ENCODE measurements around the gene PNLIPRP3.
"Not testable (repeated sequence)": the region's sequence is repeated elsewhere in the genome, so short reads cannot be mapped to it uniquely, and the experiment has no call there.

The PNLIPRP3 gene

DNA sequence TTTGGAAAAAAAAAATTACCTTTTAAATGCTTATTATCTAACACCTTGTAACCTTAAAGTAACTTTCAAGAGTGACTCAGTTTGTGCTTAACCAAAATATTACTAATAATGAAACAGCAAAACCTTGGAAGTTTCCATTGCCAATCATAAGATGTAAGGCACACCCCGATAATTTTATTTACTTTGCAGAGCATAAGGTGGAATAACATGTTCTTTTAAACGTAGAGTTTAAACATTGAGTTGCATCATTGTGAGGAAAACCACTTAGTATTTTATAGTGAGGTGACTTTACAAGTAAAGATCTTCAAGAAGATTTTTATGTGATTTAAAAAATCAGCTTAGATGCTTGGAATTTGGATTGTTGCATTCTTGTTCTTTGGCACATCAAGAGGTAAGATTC, at the start of gene PNLIPRP3:
TSS of gene PNLIPRP3 (plus strand) at position 177 of the 400 bp plus-strand sequence. CDS start at position 343, 166 bp downstream.
- no peak for DNase-seq

DNA sequence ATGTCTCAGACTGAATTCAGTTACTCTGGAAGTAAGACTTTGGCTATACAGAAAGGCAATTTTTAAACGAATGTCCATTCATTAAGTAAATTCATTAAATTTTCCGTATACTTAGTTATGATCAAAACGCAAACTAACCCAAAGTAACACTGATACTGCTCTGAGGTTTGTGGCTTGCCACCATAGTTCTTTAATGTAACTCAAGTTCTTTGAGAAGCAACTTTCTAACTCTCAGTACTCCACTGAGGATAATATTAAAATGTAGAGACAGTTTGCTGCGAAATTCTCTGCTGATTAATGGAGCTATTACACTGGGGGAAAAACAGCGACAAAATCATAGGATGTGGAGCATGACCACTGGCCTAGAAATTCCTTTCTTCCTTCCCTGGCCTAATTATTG, 45.4 kb upstream of the PNLIPRP3 start:
- no peak for DNase-seq

DNA sequence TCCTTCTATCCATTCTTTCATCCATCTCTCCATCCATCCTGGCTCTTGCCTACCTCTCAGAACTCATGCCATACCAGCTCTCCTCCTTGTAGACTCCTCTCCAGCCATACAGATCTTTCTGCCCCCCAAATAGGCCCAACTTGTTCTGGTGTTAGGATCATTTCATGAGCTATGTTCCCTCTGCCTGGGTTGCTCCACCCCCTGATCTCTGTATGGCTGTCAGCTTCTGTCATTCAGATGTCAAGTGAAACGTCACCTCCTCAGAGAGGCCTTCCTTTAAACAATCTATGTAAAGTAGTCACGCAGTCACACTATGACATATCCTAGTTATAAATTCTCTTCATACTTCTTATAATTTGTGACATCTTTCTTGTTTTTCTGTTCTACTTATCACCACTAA, 42.3 kb upstream of the PNLIPRP3 start:
- DNase-seq: no peak

DNA sequence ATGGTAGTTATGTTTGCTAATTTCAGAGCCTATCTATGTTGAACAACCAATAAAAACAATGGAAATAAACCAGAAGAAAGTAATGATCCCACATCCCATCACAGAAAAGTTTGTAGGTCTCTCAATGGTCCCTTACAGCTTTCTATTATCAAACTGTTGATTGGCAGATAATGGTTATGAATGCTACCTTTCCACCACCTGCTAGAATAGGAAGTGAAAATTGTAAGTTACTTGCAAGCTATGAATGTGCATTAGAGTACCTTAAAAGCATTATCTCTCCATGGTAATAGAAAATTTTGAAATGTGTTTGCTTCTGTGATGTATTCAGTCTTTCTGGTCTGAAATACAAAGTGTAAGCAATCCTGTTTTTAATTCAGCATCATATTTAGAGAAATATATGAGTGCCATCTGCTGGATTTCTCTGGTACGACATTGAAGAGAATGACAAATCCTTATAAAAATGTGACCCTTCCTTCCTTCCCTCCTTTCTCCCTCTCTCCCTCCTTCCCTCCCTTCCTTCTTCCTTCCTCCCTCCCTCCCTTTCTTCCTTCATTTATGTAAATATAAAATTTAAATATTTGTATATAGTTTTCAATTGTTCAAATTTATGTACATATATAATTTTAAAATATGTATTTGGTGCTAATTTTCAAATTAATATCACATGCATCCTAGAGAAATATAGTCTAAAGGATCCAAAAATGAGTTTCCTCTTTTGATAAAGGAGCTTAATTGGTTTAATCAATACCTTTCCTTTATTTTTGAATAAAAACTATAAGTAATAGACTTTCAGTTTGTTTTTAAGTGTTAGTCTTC, 41.4 kb upstream of the PNLIPRP3 start:
- DNase-seq: no peak

DNA sequence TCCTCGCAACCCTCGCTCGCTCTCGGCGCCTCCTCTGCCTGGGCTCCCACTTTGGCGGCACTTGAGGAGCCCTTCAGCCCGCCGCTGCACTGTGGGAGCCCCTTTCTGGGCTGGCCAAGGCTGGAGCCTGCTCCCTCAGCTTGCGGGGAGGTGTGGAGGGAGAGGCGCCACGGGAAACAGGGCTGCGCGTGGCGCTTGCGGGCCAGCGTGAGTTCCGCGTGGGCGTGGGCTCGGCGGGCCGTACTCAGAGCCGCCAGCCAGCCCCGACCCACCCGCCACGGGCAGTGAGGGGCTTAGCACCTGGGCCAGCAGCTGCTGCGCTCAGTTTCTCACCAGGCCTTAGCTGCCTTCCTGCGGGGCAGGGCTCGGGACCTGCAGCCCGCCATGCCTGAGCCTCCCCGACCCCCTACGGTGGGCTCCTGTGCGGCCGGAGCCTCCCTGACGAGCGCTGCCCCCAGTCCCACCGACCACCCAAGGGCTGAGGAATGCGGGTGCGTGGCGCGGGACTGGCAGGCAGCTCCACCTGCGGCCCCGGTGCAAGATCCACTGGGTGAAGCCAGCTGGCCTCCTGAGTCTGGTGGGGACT, 34.3 kb upstream of the PNLIPRP3 start:
- not testable (repeated sequence) for DNase-seq

DNA sequence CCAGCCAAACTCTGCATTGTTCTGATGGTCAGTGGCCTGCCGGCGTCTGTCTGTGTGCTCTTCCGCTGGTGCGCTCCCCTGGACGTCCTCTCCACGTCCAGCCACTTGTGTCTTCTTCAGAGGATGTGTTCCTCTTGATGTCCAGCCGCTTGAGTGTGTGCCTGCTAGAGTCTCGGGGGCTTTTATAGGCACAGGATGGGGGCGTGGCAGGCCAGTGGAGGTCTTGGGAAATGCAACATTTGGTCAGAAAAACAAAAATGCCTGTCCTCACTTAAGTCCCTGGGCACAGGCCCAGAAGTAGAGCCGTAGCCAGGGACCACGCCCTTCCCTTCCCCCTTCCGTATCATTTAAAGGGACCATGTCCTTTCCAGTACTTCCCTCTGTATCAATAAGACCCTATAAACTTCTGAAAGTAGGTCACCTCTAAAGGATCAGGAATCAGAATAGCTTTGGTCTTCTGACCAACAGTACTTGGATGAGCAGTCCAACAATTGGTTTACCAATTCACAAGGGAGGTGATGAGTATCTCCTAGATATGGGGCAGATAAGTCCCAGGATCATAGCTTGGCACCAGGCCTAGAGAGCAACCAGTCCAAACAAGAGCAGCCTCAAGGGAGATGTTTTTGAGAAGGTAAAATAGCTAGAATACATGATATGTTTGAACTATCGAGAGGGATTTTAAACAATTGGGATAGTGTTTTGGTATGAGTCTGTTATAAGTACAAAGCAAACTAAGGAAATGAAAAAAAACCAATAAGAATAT, 32.2 kb upstream of the PNLIPRP3 start:
- DNase-seq: no peak

DNA sequence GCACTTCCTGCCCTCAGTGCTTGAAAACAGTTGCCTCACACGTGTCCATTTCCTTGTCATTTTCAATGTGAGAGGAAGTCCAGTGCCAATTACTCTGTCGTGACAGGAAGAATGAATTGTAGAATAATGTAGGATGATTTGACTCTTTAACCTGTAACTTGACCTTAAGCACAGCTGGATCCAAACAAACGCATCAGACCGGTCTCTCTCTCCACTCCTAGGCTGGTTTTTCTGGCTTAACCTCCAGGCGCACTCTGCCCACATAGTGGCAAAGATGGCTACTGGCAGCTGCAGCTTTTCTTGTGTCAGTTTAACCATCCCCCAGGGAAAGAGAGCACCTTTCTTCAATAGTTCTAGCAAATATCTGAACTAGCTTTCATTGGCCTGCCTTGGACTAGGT, 29.4 kb upstream of the PNLIPRP3 start:
- no peak for DNase-seq

DNA sequence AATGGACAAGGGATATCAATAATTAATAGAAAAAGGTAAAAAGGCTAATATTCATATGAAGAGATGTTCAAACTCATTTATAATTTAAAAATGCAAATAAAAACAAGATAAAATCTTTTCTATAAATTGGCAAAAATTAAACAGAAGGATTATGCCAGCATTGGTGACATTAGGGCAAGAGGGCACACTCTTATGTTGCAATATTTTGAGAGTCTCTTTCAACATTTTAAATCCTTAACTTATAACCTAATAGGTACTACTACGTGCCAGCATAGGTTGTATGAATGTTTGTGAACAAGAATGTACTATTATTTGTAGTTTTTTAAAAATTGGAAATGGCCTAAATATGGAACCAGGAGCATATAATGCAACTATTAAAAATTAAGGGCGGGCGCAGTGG, 24.8 kb upstream of the PNLIPRP3 start:
- no peak for DNase-seq

DNA sequence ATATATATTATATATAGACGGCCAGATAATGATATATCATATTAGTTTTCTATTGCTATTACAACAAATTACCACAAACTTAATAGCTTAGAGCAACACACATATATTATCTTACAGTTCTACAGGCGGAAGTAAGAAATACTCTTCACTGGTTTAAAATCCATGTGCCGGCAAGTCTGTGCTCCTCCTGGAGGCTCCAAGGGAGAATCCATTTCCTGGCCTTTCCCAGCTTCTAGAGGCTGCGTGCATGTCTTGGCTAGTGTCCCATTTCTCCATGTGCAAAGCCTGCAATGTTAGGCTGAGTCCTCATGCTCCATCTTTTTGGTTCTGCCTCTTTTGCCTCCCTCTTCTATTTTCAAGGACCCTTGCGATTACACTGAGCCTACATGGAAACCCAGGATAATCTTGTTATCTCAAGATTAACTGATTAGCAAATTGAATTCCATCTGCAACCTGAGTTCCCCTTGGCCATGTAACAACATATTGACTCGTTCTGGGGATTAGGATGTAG, 23.9 kb upstream of the PNLIPRP3 start:
- DNase-seq: no peak

DNA sequence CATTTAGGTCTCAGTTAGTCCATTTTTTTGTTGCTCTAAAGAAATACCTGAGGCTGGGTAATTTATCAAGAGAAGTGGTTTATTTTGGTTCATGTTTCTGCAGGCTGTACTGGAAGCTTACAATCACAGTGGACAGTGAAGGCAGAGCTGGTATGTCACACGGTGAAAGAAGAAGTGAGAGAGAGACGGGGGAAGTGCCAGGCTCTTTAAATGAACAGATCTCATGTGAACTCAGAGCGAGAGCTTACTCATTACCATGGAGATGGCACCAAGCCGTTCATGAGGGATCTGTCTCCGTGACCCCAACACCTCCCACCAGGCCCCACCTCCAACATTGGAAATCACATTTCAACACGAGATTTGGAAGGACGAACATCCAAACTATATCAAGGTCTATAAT, 18.9 kb upstream of the PNLIPRP3 start:
- no peak for DNase-seq

DNA sequence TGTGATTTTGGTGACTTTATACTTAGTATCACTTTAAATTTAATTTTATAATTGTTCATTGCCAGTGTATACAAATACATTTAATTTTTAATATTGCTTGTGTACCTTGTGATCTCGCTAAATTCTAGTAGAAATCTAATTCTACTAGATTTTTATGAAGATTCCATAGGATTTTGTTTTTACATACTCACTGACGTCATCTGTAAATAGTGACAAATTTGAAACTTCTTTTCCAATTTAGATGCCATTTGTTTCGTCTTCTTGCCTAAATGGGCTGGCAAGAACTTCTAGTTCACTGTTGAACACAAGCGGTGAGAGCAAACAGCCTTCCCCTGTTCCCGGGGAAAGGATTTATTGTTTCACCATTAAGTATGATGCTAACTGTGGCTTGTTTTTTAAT, 17.3 kb upstream of the PNLIPRP3 start:
- DNase-seq: no peak

DNA sequence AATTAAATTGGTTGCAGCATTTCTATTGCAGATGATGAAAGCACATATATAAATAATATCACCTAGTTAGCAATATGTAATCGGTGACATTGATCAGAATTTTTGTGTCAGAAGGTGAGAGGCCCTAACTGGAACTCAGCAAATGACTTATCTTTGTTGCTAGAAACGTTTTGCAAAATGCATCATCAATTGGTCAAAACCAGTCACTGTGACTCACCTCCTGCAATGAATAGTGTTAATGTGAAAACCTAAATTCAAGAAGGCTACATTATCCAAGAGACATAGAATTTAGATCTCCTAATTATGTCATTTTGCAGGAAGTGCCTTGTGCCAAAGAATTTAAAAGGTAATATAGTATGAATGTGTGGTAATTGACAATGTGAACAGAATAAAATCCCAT, 9.8 kb upstream of the PNLIPRP3 start:
- no peak for DNase-seq

DNA sequence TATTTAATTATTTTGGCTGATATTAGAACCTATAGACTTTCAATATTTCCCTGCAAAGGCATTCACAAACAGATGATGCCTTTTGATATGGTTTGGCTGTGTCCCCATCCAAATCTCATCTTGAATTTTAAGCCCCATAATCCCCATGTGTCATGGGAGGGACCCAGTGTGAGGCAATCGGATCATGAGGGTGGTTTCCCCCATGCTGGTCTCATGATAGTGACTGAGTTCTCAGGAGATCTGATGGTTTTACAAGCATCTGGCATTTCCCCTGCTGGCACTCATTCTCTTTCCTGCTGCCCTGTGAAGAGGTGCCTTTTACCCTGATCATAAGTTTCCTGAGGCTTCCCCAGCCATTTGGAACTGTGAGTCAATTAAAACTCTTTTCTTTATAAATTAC, 9.3 kb upstream of the PNLIPRP3 start:
- DNase-seq: no peak

DNA sequence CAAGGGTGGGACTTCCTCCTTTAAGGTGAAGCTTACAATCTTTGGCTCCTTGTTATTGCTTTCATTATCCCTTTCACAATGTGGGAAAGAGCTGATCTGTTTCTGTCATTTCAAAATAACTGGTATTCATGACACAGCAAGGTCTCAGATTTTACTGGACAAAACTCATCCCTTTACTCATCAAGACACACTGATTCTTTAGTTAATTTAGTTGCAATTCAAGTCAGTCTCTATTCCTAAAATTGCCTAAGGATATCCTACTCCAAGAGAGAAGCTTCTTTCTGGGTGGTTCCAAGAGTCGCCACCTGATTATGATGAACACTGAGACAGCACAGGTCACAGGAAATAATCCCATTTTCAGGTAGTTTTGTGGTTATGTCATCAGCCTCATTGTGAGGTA, 5.8 kb upstream of the PNLIPRP3 start:
- no peak for DNase-seq

DNA sequence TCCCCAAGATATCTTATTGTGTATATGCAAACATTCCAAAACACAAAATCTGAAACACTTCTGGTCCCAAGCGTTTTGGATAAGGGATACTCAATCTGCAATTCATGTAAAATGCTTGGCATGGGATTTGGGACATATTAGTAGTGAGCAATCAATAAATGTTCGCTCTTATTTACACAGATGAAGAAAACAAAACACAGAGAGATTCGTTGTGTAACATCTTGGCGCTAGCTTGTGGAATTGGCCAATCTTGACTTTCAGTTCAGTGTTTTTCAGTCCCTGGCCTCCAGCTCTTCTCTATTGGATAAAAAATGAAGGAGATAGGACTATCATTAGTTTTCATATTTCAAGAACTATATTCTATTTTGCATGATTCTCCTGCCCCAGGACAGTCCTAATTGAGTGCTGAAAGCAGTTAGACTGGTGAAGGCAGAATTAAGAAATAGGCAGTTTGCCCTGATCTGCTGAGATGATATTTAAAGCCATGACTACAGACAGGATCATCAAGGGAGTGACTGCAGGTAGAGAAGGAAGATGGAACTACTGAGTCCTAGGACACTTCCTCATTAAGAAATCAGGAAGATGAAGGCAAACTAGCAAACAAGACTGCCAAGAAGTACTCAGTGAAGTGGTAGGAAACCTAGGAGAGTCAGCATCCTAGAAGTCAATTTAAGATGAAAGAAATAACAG, 1.8 kb downstream of the PNLIPRP3 start:
- DNase-seq: no peak

DNA sequence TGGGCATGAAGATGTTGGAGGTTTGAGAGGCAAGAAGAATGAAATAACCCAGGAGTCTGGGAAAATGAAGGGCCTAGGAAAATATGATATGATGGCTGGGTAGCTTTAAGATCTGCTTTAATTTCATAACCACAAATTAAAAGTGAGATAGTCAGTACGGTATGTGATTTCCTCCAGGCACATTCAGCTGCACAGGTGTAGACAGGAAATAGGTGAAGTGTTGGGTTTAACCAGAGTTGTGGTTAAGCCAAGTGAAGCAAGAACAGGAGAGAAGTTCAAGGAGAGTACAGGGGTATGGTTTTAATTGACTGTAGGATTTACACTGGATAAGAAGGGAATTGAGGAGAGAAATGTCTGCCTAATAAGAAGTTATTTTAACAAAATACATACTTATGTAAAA, 2.6 kb downstream of the PNLIPRP3 start:
- no peak for DNase-seq

DNA sequence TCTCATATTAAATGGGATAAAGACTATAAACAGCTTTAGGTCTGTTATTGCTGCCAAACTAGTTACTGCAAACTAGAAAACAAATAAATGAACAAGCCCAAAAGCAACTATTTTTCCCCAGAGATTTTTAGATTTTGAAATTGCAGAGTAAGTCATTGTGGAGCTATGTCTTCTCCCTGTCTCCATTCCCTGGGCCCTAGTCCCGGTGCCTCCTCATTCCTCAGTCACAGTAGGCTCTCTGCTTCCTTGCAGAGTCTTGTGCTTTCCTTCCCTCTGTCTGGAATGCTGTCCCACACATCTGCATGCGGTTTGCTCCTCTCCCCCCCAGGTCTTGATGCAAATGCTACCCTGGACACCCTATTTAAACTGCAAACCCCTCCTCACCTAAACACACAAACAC, 4.0 kb downstream of the PNLIPRP3 start:
- no peak for DNase-seq

DNA sequence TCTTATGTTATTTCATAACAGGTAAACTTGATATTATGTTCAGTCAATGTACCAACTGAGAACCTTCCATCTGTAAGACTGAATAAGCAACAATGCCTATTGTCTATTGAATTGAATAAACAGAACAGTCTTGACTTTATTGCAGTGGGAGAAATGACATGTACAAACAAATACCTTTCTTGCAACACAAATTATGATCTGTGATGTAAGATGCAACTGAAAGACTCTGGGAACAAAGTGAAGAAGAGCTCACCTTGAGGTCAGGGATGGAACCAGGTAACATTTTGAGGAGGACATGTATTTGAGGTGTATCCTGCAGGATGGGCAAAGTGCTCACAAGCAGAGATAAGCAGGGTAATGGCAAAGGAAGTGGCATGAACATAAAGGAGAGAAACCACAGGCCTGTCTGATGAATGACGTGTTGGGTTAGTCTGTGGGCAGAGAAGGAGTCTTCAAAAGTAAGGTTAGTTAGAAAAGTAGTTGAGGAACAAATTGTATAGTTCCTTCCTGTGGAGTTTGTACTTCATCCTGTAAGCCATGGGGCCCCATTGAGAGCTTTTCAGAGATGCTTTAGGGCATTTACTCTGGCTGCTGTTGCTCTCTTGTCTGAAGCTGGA, 9.5 kb downstream of the PNLIPRP3 start:
- no peak for DNase-seq

DNA sequence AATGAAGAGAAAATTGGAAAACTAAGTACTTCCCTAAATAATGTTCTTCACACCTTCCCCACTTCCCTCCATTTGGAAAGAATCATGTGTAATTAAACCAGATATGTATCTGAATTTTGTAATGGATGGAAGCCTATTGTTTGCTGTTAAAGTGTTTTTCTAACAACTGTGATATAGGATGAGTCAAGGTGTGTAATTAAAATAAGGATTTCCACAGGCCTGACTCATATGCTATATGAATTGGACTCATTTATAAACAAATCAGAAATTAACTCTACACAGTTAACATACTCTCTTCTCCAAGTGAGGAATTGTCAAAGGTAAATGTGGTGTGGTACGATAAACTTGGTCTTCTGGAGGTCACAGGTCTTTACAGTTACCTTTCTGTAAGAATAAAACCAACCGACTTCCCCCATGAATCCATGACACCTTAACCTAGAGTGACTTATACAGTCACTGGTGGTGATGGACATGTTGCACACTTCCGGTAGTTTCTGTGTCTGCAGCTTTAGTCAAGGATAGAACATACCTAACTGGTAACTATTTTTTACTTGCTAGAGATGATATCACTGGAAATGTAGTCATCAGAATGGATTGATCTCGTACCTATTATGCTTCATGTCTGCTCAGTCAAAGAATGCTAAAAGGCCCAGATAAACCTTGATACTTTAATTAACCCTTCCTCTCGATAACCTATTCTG, 12.8 kb downstream of the PNLIPRP3 start:
- no peak for DNase-seq

DNA sequence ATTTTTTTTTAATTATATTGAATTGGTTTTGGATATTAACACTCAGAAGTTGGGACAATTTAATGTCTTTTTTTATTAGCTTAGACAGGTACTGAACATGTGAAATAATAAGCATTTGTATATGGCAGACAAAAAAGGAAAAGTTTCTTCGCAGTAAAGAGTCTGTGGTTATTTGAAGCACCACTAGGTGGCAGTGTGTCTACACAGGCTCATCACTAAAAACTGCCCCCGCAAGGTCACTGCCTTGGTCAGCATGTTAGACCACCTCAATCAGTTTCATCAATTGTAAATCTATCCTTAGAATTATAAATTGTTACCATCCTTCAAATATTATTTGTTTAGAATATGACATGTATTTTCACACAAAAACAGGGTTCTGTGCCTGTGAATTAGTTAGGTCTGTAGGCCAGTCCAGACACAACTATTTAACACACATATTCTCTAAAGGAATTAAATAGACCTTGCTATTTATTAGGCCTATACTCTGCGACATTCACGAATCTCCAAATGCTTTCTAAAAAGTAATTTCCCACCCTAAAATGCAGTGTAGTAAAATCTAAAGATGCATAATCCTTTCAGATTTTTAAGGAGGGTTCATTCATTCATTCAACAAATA, 17.0 kb downstream of the PNLIPRP3 start:
- no peak for DNase-seq

DNA sequence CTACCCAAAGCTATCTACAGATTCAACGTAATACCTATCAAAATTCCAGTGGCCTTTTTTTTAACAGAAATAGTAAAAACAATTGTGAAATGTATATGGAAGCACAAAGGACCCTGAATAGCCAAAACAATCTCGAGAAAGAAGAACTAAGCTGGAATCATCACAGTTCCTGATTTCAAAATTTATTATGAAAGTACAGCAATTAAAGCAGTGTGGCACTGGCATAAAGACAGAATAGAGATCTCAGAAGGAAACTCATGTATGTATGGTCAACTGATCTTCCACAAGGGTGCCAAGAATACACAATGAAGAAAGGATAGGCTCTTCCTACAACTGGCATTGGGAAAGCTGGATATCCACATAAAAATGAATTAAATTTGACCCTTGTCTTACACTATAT, 23.2 kb downstream of the PNLIPRP3 start:
- no peak for DNase-seq
